Hepatocyte (in vitro differentiated cells): ENCODE data around the gene CARMIL3. TPM values are rescaled to one million over a fixed set of nuclear protein-coding genes. Genes with fewer than 3 reads are reported as not detected.

Source experiments
- DNase-seq: peaks from one replicate; pipeline ENCODE4 v3.0.0-alpha.2; 2016; ENCODE audit warnings: low spot score
- H2AFZ ChIP-seq: fragments of 200-600 bp; sonication (generic); 2 replicates; pipeline ENCODE4 v1.6.0; 2016; ENCODE audit warnings: antibody characterized with exemption, mild to moderate bottlenecking
- H3K27ac ChIP-seq: fragments of 200-600 bp; sonication (generic); 2 replicates; pipeline ENCODE4 v1.5.1; 2016; ENCODE audit warnings: mild to moderate bottlenecking
- H3K27me3 ChIP-seq: fragments of 200-600 bp; sonication (generic); 2 replicates; pipeline ENCODE4 v1.6.1; 2016
- H3K36me3 ChIP-seq: fragments of 200-600 bp; sonication (generic); replicated peaks from 2 replicates; pipeline ENCODE4 v1.5.1; 2016; ENCODE audit warnings: low read depth; ENCODE audit not compliant: insufficient read depth
- H3K4me1 ChIP-seq: fragments of 200-600 bp; sonication (generic); 2 replicates; pipeline ENCODE4 v1.5.1; 2016; ENCODE audit warnings: mild to moderate bottlenecking, moderate library complexity; ENCODE audit not compliant: insufficient read depth
- H3K4me2 ChIP-seq: fragments of 200-600 bp; sonication (generic); 2 replicates; pipeline ENCODE4 v1.6.0; 2016
- H3K4me3 ChIP-seq: fragments of 200-600 bp; sonication (generic); 2 replicates; pipeline ENCODE4 v1.5.1; 2016; ENCODE audit warnings: mild to moderate bottlenecking
- H3K79me2 ChIP-seq: fragments of 200-600 bp; sonication (generic); 2 replicates; pipeline ENCODE4 v1.6.0; 2017; ENCODE audit warnings: mild to moderate bottlenecking
- H3K9me2 ChIP-seq: fragments of 200-600 bp; sonication (generic); replicated peaks from 2 replicates; pipeline ENCODE4 v1.6.0; 2017; ENCODE audit warnings: mild to moderate bottlenecking; ENCODE audit not compliant: insufficient read depth
- H3K9me3 ChIP-seq: fragments of 200-600 bp; sonication (generic); 2 replicates; pipeline ENCODE4 v1.5.1; 2016; ENCODE audit warnings: low read depth, mild to moderate bottlenecking
- H4K20me1 ChIP-seq: fragments of 200-600 bp; sonication (generic); 2 replicates; pipeline ENCODE4 v1.6.0; 2016; ENCODE audit warnings: mild to moderate bottlenecking; ENCODE audit not compliant: insufficient read depth, poor library complexity, severe bottlenecking
- CTCF ChIP-seq: fragments of 200-600 bp; sonication (generic); IDR thresholded peaks from 2 replicates; pipeline ENCODE4 v1.5.1; 2016; ENCODE audit warnings: antibody characterized with exemption, mild to moderate bottlenecking; ENCODE audit not compliant: poor library complexity
- EZH2 ChIP-seq: fragments of 200-600 bp; sonication (generic); IDR thresholded peaks from 2 replicates; pipeline ENCODE4 v1.6.1; 2016; ENCODE audit warnings: antibody characterized with exemption, mild to moderate bottlenecking, borderline replicate concordance
- EZH2phosphoT487 ChIP-seq: fragments of 200-600 bp; sonication (generic); IDR thresholded peaks from one replicate; pipeline ENCODE4 v1.6.1; 2018; ENCODE audit warnings: antibody characterized with exemption, mild to moderate bottlenecking, low read depth, moderate library complexity; ENCODE audit not compliant: unreplicated experiment, severe bottlenecking
- WGBS: methylation state at CpG from one replicate; pipeline ENCODE4 v1.1.6; 2016; ENCODE audit warnings: low lambda C conversion rate; ENCODE audit errors: missing lambda C conversion rate; 5-methylcytosine and 5-hydroxymethylcytosine counted together
- polyA plus RNA-seq: library from polyadenylated mRNA; unstranded; fragments of >200 nt; fragmentation: Nextera tagmentation; extraction: Ambion mirVana; gene quantifications from 2 replicates; pipeline ENCODE4 v1.2.1, GENCODE V29; 2016
- total RNA-seq: library from RNA; depleted of rRNA; stranded (reverse); fragments of >200 nt; gene quantifications from 2 replicates; pipeline ENCODE4 v1.2.3, GENCODE V29; 2014

CARMIL3 gene
- total and polyA plus RNA-seq, 2 experiments from 2014 or later, result 0.37 TPM; not detected in 1

GRCh38 chr14:24056800-24057184, 5.0 kb downstream of the CARMIL3 start:
- Histone ChIP-seq H3K4me2 (no peak overlapping the region), H3K79me2 (no peaks in the 10 kb centered on the region), H3K9me3 (no peaks in the 10 kb centered on the region), H4K20me1 (no peaks in the 10 kb centered on the region), H3K27ac (no peak overlapping the region), H3K4me1 (peaks cover 7% of the 10 kb centered on the region), H3K4me3 (no peak overlapping the region), H3K36me3 (no peaks in the 10 kb centered on the region), H2AFZ (no peak overlapping the region), H3K9me2 (no peaks in the 10 kb centered on the region), H3K27me3 (peaks cover 7% of the 10 kb centered on the region)
- no peak for DNase-seq
- WGBS, result 83% methylated on average over 8 of the region's 8 CpGs
- TF ChIP-seq EZH2phosphoT487, result no peak
- no peak for TF ChIP-seq CTCF
- TF ChIP-seq EZH2, result no peak

GRCh38 chr14:24057271-24057670, 5.5 kb downstream of the CARMIL3 start:
- Histone ChIP-seq H2AFZ (no peak overlapping the region), H3K36me3 (no peaks in the 10 kb centered on the region), H4K20me1 (no peaks in the 10 kb centered on the region), H3K4me2 (no peak overlapping the region), H3K9me2 (no peaks in the 10 kb centered on the region), H3K4me3 (no peak overlapping the region), H3K27ac (no peak overlapping the region), H3K27me3 (peaks cover 7% of the 10 kb centered on the region), H3K9me3 (no peaks in the 10 kb centered on the region), H3K79me2 (no peaks in the 10 kb centered on the region), H3K4me1 (peaks cover 5% of the 10 kb centered on the region)
- DNase-seq, result no peak
- WGBS, result 87% methylated on average over 2 of the region's 2 CpGs
- no peak for TF ChIP-seq EZH2
- TF ChIP-seq CTCF, result no peak
- TF ChIP-seq EZH2phosphoT487, result no peak

GRCh38 chr14:24057867-24058259, 6.1 kb downstream of the CARMIL3 start:
- no peak for DNase-seq
- H3K4me3 ChIP-seq, result no peak overlapping the region
- H3K27ac ChIP-seq, result no peak overlapping the region
- H3K27me3 ChIP-seq, result peaks cover 7% of the 10 kb centered on the region
- H3K79me2 ChIP-seq, result no peaks in the 10 kb centered on the region
- H3K9me2 ChIP-seq, result no peaks in the 10 kb centered on the region
- H3K4me1 ChIP-seq, result no peaks in the 10 kb centered on the region
- no peaks in the 10 kb centered on the region for H3K9me3 ChIP-seq
- H2AFZ ChIP-seq, result no peak overlapping the region
- H3K36me3 ChIP-seq, result no peaks in the 10 kb centered on the region
- 88% methylated on average over 8 of the region's 14 CpGs for WGBS
- H3K4me2 ChIP-seq, result no peak overlapping the region
- H4K20me1 ChIP-seq, result no peaks in the 10 kb centered on the region
- TF ChIP-seq EZH2 (no peak), CTCF (no peak), EZH2phosphoT487 (no peak)
